ENCODE measurements around the gene CEP128. TPM values are rescaled to one million over a fixed set of nuclear protein-coding genes. Genes with fewer than 3 reads are reported as not detected.

The CEP128 gene
- total RNA-seq, 1 experiment from 2014 or later = 16.4 TPM

- no peaks in the 10 kb centered on the region for H3K79me2 ChIP-seq (ENCODE audit: insufficient read depth, low read length)
- no peak overlapping the region for H3K4me3 ChIP-seq (replicated peaks in 1 of 2; ENCODE audit: low read depth in 1 of 2, low read length in 2 of 2)
- H3K4me2 ChIP-seq (ENCODE audit: low read length) = no peak overlapping the region
- no peaks in the 10 kb centered on the region for H4K20me1 ChIP-seq (ENCODE audit: insufficient read depth)
- no peak for ATAC-seq
- H3K9ac ChIP-seq (ENCODE audit: low read length) = no peak overlapping the region
- ChIA-PET CTCF (no interaction called here), RAD21 (ENCODE audit: low non-redundant PET in 1 of 2, low total read pairs in 2 of 2, uncharacterized antibody in 2 of 2, unreplicated experiment in 2 of 2) (no interaction called here), POLR2A (no interaction called here)
- DNase-seq (ENCODE audit: low read depth, low spot score) = no peak
- no peaks in the 10 kb centered on the region for H3K9me3 ChIP-seq (ENCODE audit: control insufficient read depth in 1 of 2, insufficient read depth in 1 of 2, low read depth in 1 of 2, low read length in 2 of 2)
- no peak overlapping the region for H3K27ac ChIP-seq (ENCODE audit: low read depth, low read length)
- no peaks in the 10 kb centered on the region for H3K27me3 ChIP-seq (ENCODE audit: insufficient read depth, low read length)
- intact Hi-C loops (cut with micrococcal nuclease) = no loop called here
- BruUV-seq (replicated peaks) = no TSS peak
- no peaks in the 10 kb centered on the region for H3K36me3 ChIP-seq (ENCODE audit: control insufficient read depth in 1 of 2, insufficient read depth in 2 of 2, low read length in 2 of 2)
- no peaks in the 10 kb centered on the region for H3K9me2 ChIP-seq (ENCODE audit: insufficient read depth)
- TF ChIP-seq SP1 (IDR thresholded peaks at IDR 0.05; ENCODE audit: low read depth) (no peak), ATF3 (IDR thresholded peaks at IDR 0.05) (no peak), SIN3A (IDR thresholded peaks at IDR 0.05; ENCODE audit: low read depth) (no peak), YY1 (IDR thresholded peaks at IDR 0.05; ENCODE audit: extremely low read depth, insufficient replicate concordance, low read depth, low read length) (no peak), SRF (IDR thresholded peaks at IDR 0.05; ENCODE audit: low read depth) (no peak), ZFX (IDR thresholded peaks at IDR 0.05) (no peak), CTCF (IDR thresholded peaks at IDR 0.05 in 2 of 3, conservative IDR thresholded peaks at IDR 0.05 in 1 of 3; ENCODE audit: borderline replicate concordance in 1 of 3, insufficient read depth in 1 of 3, low read depth in 2 of 3, low read length in 2 of 3) (no peak), FOSL1 (IDR thresholded peaks at IDR 0.05; ENCODE audit: low read depth) (no peak), JUND (IDR thresholded peaks at IDR 0.05) (no peak), CEBPB (IDR thresholded peaks at IDR 0.05; ENCODE audit: low read depth) (no peak)
- no peak overlapping the region for H2AFZ ChIP-seq (ENCODE audit: low read depth, low read length, poor library complexity, severe bottlenecking)
- no peaks in the 10 kb centered on the region for H3K4me1 ChIP-seq (ENCODE audit: control insufficient read depth in 1 of 2, insufficient read depth in 2 of 2, low read length in 2 of 2)
Measured at GRCh38 chr14:80523518-80524117, 417.9 kb downstream of the CEP128 start.

Data from HCT116 (cell line).